HEK293 (cell line): ENCODE results near the gene PPP2CA.
"Not testable (repeated sequence)": the region's sequence is repeated elsewhere in the genome, so short reads cannot be mapped to it uniquely, and the experiment has no call there.

Experiments used
- CTCF ChIA-PET: fragments of 350-600 bp; formaldehyde crosslinking; extraction: SDS; loops from one replicate; lab custom pipeline; 2021; ENCODE audit warnings: antibody characterized with exemption; lab: Yijun Ruan, JAX
- POLR2A ChIA-PET: fragments of 300-600 bp; formaldehyde crosslinking; extraction: SDS; loops from one replicate; lab custom pipeline; 2020; ENCODE audit warnings: antibody characterized with exemption, inconsistent platforms; lab: Yijun Ruan, JAX
- H3K27ac ChIP-seq: fragments of 200-500 bp; sonication (Bioruptor generic); 2 replicates; pipeline ENCODE4 v1.5.1; 2014; ENCODE audit warnings: low read depth, low read length, control low read depth, inconsistent platforms; ENCODE audit errors: extremely low read depth
- H3K36me3 ChIP-seq, 2 experiments: fragments of 200-500 bp in 1 of 2; sonication (Bioruptor generic) in 1 of 2; 1 replicate in 1 of 2; 2 replicates in 1 of 2; pipeline ENCODE4 v1.5.1; 2014 to 2017; ENCODE audit warnings: inconsistent platforms in 2 of 2, low read length in 2 of 2; ENCODE audit not compliant: control insufficient read depth in 2 of 2, insufficient read depth in 1 of 2
- H3K4me1 ChIP-seq: fragments of 200-500 bp; sonication (Bioruptor generic); 2 replicates; pipeline ENCODE4 v1.5.1; 2014; ENCODE audit warnings: mild to moderate bottlenecking, low read length, inconsistent platforms; ENCODE audit not compliant: control insufficient read depth, insufficient read depth
- H3K4me3 ChIP-seq: 2 replicates; pipeline ENCODE4 v1.5.1; 2011; ENCODE audit warnings: low read depth, mild to moderate bottlenecking, control low read depth, low read length, moderate library complexity
- H3K9me3 ChIP-seq: fragments of 200-500 bp; sonication (Bioruptor generic); 2 replicates; pipeline ENCODE4 v1.5.1; 2014; ENCODE audit warnings: low read depth, low read length, inconsistent platforms; ENCODE audit not compliant: control insufficient read depth, insufficient read depth
- KLF1 ChIP-seq: fragments of 450-650 bp; formaldehyde crosslinking; IDR thresholded peaks from 2 replicates; pipeline ENCODE4 v1.5.1; 2016; ENCODE audit warnings: missing biosample characterization, missing genetic modification characterization
- KLF10 ChIP-seq: fragments of 450-650 bp; IDR thresholded peaks from 2 replicates; pipeline ENCODE4 v1.5.1; 2018; ENCODE audit warnings: missing biosample characterization, mild to moderate bottlenecking, missing genetic modification characterization
- KLF8 ChIP-seq: fragments of 450-650 bp; formaldehyde crosslinking; IDR thresholded peaks from 2 replicates; pipeline ENCODE4 v1.5.1; 2016; ENCODE audit warnings: missing biosample characterization, missing genetic modification characterization
- OVOL3 ChIP-seq: fragments of 450-650 bp; formaldehyde crosslinking; IDR thresholded peaks from 2 replicates; pipeline ENCODE4 v1.5.1; 2016; ENCODE audit warnings: missing biosample characterization, missing genetic modification characterization
- PRDM10 ChIP-seq: fragments of 450-650 bp; formaldehyde crosslinking; IDR thresholded peaks from 2 replicates; pipeline ENCODE4 v1.5.1; 2016; ENCODE audit warnings: missing biosample characterization, missing genetic modification characterization
- ZBTB17 ChIP-seq: fragments of 450-650 bp; formaldehyde crosslinking; IDR thresholded peaks from 2 replicates; pipeline ENCODE4 v1.5.1; 2016; ENCODE audit warnings: missing biosample characterization, missing genetic modification characterization
- ZBTB48 ChIP-seq: fragments of 450-650 bp; formaldehyde crosslinking; IDR thresholded peaks from 2 replicates; pipeline ENCODE4 v1.5.1; 2016; ENCODE audit warnings: missing biosample characterization, missing genetic modification characterization
- ZFP41 ChIP-seq: fragments of 450-650 bp; formaldehyde crosslinking; IDR thresholded peaks from 2 replicates; pipeline ENCODE4 v1.5.1; 2016; ENCODE audit warnings: missing biosample characterization, missing genetic modification characterization, borderline replicate concordance
- ZNF324 ChIP-seq: fragments of 450-650 bp; formaldehyde crosslinking; IDR thresholded peaks from 2 replicates; pipeline ENCODE4 v1.5.1; 2016; ENCODE audit warnings: missing biosample characterization, missing genetic modification characterization
- ZNF335 ChIP-seq: fragments of 450-650 bp; formaldehyde crosslinking; conservative IDR thresholded peaks from 2 replicates; pipeline ENCODE4 v1.5.1; 2016; ENCODE audit warnings: missing biosample characterization, missing genetic modification characterization
- ZNF350 ChIP-seq: fragments of 450-650 bp; formaldehyde crosslinking; IDR thresholded peaks from 2 replicates; pipeline ENCODE4 v1.5.0; 2017; ENCODE audit warnings: missing biosample characterization, mild to moderate bottlenecking, missing genetic modification characterization
- ZNF354C ChIP-seq: fragments of 450-650 bp; formaldehyde crosslinking; IDR thresholded peaks from 2 replicates; pipeline ENCODE4 v1.5.1; 2016; ENCODE audit warnings: missing biosample characterization, missing genetic modification characterization, low read depth, borderline replicate concordance
- ZNF362 ChIP-seq: fragments of 450-650 bp; formaldehyde crosslinking; IDR thresholded peaks from 2 replicates; pipeline ENCODE4 v1.5.1; 2016; ENCODE audit warnings: missing biosample characterization, missing genetic modification characterization
- ZNF404 ChIP-seq: fragments of 450-650 bp; formaldehyde crosslinking; IDR thresholded peaks from 2 replicates; pipeline ENCODE4 v1.5.1; 2017; ENCODE audit warnings: missing biosample characterization, missing genetic modification characterization
- ZNF558 ChIP-seq: fragments of 450-650 bp; formaldehyde crosslinking; IDR thresholded peaks from 2 replicates; pipeline ENCODE4 v1.5.1; 2016; ENCODE audit warnings: missing biosample characterization, missing genetic modification characterization
- ZNF692 ChIP-seq: fragments of 450-650 bp; formaldehyde crosslinking; IDR thresholded peaks from 2 replicates; pipeline ENCODE4 v1.5.1; 2016; ENCODE audit warnings: missing biosample characterization, missing genetic modification characterization
- ZNF76 ChIP-seq: fragments of 450-650 bp; formaldehyde crosslinking; IDR thresholded peaks from 2 replicates; pipeline ENCODE4; 2016; ENCODE audit warnings: low read depth, missing biosample characterization, missing genetic modification characterization, borderline replicate concordance
- ZNF785 ChIP-seq: fragments of 450-650 bp; formaldehyde crosslinking; IDR thresholded peaks from 2 replicates; pipeline ENCODE4 v1.5.1; 2016; ENCODE audit warnings: missing biosample characterization, missing genetic modification characterization
- ZNF837 ChIP-seq: fragments of 450-650 bp; formaldehyde crosslinking; IDR thresholded peaks from 2 replicates; pipeline ENCODE4 v1.5.1; 2016; ENCODE audit warnings: missing biosample characterization, missing genetic modification characterization
- TF ChIP-seq, protein P1 (sequence below): fragments of 450-650 bp; formaldehyde crosslinking; IDR thresholded peaks from 2 replicates; pipeline ENCODE4 v1.5.1; 2016; ENCODE audit warnings: missing biosample characterization, missing genetic modification characterization
- TF ChIP-seq, protein P2 (sequence below): fragments of 450-650 bp; formaldehyde crosslinking; IDR thresholded peaks from 2 replicates; pipeline ENCODE4 v1.5.1; 2017; ENCODE audit warnings: missing biosample characterization, missing genetic modification characterization
- TF ChIP-seq, protein P3 (sequence below): fragments of 450-650 bp; formaldehyde crosslinking; IDR thresholded peaks from 2 replicates; pipeline ENCODE4 v1.5.1; 2016; ENCODE audit warnings: missing biosample characterization, missing genetic modification characterization, borderline replicate concordance

PPP2CA gene

GRCh38 chr5:134211263-134212031, 14.4 kb downstream of the PPP2CA start:
- TF ChIP-seq, protein P1, sequence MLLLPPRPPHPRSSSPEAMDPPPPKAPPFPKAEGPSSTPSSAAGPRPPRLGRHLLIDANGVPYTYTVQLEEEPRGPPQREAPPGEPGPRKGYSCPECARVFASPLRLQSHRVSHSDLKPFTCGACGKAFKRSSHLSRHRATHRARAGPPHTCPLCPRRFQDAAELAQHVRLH (tag by site-specific recombination): peak; percentile 40; the same call in 1 of the 2 replicates
- peak; percentile 64; the same call in 1 of the 2 replicates for TF ChIP-seq ZBTB17 (tag by site-specific recombination)
- peak; percentile 82 for TF ChIP-seq ZNF362 (tag by site-specific recombination)
- 0 out of 2 replicates have a peak, but pooled peaks have one; percentile 19 for TF ChIP-seq KLF8
- TF ChIP-seq, protein P2, sequence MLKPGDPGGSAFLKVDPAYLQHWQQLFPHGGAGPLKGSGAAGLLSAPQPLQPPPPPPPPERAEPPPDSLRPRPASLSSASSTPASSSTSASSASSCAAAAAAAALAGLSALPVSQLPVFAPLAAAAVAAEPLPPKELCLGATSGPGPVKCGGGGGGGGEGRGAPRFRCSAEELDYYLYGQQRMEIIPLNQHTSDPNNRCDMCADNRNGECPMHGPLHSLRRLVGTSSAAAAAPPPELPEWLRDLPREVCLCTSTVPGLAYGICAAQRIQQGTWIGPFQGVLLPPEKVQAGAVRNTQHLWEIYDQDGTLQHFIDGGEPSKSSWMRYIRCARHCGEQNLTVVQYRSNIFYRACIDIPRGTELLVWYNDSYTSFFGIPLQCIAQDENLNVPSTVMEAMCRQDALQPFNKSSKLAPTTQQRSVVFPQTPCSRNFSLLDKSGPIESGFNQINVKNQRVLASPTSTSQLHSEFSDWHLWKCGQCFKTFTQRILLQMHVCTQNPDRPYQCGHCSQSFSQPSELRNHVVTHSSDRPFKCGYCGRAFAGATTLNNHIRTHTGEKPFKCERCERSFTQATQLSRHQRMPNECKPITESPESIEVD: peak; percentile 51
- ChIA-PET POLR2A (interaction anchor here (1.2 to 1.4 kb wide), 2 partner anchors 15 to 34 kb away, joined by 3 to 4 read pairs; partner anchors contain the start of genes PPP2CA and SKP1), CTCF (interaction anchor here (0.7 to 1.3 kb wide), 3 partner anchors 27 to 83 kb away, joined by 3 to 4 read pairs (median 4); no protein-coding TSS in a partner anchor)
- H3K27ac ChIP-seq, H3K9me3 ChIP-seq, H3K4me3 ChIP-seq, H3K36me3 ChIP-seq: not testable (repeated sequence)
- H3K4me1 ChIP-seq: peaks cover 30% of the 10 kb centered on the region

DNA sequence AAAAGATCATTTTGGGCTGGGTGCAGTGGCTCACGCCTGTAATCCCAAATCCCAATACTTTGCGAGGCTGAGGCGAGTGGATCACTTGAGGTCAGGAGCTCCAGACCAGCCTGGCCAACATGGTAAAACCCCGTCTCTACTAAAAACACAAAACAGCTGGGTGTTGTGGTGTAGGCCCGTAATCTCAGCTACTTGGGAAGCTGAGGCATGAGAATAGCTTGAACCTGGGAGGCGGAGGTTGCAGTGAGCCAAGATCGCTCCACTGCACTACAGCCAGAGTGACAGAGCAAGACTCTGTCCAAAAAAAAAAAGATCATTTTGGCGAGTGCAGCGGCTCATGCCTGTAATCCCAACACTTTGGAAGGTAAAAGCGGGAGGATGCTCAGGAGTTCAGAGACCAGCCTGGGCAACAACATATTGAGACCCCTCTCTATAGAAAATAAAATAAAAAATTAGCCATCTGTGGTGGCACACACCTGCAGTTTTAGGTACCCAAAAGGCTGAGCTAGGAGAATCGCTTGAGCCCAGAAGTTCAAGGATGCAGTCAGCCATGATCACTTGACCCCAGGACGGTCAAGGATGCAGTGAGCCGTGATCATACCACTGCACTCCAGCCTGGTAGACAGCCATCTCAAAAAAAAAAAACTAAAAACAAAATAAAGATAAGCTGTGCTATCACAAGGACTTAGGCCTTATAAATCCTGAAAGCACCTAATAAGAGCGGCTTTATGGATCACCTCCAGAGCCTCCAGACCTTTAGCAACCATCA, 16.2 kb downstream of the PPP2CA start:
- Histone ChIP-seq H3K36me3 (peaks cover 9 to 23% of the 10 kb centered on the region in 2 experiments; a peak in 2 of 3 replicates), H3K9me3 (no peaks in the 10 kb centered on the region), H3K4me3 (no peak overlapping the region), H3K4me1 (peaks cover 27% of the 10 kb centered on the region), H3K27ac (no peak overlapping the region)
- CTCF ChIA-PET: interaction anchor here (1.1 to 2.3 kb wide), 4 partner anchors 10 to 68 kb away, joined by 4 to 10 read pairs (median 6); no protein-coding TSS in a partner anchor
- POLR2A ChIA-PET: no interaction called here
- TF ChIP-seq ZBTB48 (no peak), OVOL3 (tag by site-specific recombination) (no peak), ZFP41 (tag by site-specific recombination) (no peak), KLF1 (tag by site-specific recombination) (no peak), PRDM10 (tag by site-specific recombination) (peak; percentile 64; the same call in 1 of the 2 replicates), ZNF837 (tag by site-specific recombination) (no peak), ZNF558 (tag by site-specific recombination) (no peak), ZNF404 (tag by site-specific recombination) (no peak), ZNF692 (tag by site-specific recombination) (no peak), ZNF350 (tag by site-specific recombination) (no peak), KLF10 (tag by site-specific recombination) (no peak), ZNF785 (no peak), ZNF335 (tag by site-specific recombination) (no peak), ZNF354C (tag by site-specific recombination) (no peak), ZNF324 (tag by site-specific recombination) (no peak), ZNF76 (tag by site-specific recombination) (no peak)
- TF ChIP-seq, protein P3, sequence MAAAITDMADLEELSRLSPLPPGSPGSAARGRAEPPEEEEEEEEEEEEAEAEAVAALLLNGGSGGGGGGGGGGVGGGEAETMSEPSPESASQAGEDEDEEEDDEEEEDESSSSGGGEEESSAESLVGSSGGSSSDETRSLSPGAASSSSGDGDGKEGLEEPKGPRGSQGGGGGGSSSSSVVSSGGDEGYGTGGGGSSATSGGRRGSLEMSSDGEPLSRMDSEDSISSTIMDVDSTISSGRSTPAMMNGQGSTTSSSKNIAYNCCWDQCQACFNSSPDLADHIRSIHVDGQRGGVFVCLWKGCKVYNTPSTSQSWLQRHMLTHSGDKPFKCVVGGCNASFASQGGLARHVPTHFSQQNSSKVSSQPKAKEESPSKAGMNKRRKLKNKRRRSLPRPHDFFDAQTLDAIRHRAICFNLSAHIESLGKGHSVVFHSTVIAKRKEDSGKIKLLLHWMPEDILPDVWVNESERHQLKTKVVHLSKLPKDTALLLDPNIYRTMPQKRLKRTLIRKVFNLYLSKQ: no peak
